ENCODE results near the gene CRY2. TPM values are rescaled to one million over a fixed set of nuclear protein-coding genes. Genes with fewer than 3 reads are reported as not detected.

CRY2 gene
- total RNA-seq, 1 donor = 19.6 TPM

DNA sequence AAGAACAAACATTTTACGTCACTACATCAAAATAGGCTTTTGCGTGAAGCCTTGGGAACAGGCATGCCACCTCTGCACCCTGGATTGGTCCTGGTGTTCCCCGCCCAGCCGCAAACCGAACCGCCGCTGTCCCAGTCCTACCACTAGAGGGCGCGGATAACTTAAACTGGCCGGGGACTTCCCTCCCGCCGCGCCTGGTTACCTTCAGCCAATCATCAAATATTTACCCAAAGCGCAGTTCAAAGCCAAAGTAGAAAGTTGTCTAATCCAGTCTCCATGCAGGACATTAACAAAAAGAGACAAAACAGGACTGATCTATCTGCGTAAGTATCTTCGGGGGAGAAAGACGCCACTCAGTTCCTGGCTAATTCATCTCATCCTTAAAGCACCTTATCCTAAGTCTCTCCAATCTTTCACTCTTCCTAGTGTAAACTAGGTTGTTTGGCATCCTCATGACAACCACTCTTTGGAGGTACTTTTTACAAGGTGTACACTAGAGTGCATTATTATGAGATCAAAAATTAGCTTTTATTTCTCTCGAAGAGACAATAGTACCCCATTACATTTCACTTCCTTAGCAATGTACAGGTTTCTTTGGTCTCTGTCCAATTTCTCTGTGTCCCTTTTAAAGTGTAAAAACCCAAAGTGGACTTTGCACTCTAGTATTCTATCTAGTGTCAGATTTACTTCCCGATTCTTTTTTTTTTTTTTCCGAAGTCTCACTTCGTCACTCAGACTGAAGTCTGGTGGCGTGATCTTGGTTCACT, 3.9 kb upstream of the CRY2 start:
- TF ChIP-seq, protein P1, sequence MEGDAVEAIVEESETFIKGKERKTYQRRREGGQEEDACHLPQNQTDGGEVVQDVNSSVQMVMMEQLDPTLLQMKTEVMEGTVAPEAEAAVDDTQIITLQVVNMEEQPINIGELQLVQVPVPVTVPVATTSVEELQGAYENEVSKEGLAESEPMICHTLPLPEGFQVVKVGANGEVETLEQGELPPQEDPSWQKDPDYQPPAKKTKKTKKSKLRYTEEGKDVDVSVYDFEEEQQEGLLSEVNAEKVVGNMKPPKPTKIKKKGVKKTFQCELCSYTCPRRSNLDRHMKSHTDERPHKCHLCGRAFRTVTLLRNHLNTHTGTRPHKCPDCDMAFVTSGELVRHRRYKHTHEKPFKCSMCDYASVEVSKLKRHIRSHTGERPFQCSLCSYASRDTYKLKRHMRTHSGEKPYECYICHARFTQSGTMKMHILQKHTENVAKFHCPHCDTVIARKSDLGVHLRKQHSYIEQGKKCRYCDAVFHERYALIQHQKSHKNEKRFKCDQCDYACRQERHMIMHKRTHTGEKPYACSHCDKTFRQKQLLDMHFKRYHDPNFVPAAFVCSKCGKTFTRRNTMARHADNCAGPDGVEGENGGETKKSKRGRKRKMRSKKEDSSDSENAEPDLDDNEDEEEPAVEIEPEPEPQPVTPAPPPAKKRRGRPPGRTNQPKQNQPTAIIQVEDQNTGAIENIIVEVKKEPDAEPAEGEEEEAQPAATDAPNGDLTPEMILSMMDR (IDR thresholded peaks at IDR 0.05; ENCODE audit: insufficient read depth, low read length) = peak; percentile 93
- no peak overlapping the region for H3K4me3 ChIP-seq (ENCODE audit: low read depth, low read length)
- DNase-seq (ENCODE audit: low read depth) = peak; percentile 84

DNA sequence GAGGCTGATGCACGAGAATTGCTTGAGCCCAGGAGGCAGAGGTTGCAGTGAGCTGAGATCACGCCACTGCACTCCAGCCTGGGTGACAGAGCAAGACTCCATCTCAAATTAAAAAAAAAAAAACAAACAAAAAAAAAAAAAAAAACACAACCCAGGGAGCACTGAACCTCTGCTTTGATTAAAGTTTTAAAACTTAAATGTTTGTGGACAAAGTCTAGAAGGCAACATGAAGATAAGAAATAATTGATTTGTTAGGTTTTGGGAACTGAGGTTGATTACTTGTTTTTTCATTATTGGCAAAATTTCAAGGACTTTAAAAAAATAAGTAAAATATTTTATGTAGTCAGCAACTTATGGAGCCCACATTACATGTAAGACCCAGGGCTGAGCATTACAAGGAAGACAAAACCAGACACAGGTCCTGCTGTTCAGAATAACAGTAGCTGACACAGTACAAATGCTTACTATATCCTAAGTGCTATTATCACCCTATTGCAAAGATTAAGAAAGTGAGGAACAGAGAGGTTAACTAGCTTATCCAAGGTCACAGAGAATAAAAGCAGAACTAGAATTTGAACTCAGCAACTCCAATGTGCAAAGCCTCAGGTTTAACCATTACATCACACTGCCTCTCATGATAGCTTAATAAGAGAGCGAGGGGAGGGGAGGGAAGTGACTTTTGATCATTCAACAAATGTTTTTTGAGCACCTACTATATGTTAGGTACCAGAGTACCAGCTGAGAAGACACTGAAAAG, 2.3 kb upstream of the CRY2 start:
- H3K4me3 ChIP-seq (ENCODE audit: low read depth, low read length) = no peak overlapping the region
- DNase-seq (ENCODE audit: low read depth) = no peak
- TF ChIP-seq, protein P1 (IDR thresholded peaks at IDR 0.05; ENCODE audit: insufficient read depth, low read length) = no peak

DNA sequence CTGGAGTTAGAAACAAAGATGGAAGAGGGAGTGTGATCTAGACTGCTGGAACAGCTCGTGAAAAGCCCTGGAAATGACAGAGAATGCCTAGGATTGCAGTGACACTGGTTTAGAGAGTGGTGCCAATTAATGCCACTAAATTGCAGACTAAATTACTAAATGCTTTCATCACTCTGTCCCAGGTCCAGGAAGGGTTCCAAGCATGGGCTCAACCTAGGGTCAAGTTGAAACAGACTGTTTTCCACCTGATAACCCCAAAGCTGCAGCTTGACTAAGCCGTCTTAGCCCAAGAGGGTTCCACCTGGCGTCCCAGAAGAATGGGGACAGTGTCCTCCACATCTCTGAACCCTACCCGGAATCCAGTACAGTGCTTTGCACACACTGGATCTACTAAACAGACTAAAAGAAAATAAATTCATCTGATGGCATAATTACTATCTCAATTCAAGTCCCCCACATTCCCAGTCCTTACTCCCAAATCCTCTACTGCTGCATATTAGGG, 1.1 kb upstream of the CRY2 start:
- no peak overlapping the region for H3K4me3 ChIP-seq (ENCODE audit: low read depth, low read length)
- TF ChIP-seq, protein P1 (IDR thresholded peaks at IDR 0.05; ENCODE audit: insufficient read depth, low read length) = no peak
- DNase-seq (ENCODE audit: low read depth) = no peak

DNA sequence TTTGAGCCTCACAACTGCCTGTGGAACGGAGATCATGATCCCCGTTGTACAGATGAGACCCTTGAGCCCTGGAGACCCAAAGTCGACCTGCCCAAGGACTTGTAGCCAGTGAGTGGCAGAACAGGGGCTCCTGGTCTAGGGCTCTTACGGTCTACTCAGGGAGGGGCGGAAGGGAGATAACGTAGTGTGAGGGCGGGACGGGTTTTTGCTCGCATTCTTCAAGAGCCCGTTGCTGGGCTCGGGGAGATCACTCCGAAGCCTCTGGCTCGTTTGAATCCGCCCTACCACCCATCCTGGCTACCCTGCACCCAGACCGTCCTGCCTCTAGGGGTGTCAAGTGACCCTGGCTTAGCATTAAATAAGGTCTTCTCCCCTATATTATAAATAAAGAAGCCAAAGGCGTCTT, 639 bp downstream of the CRY2 start:
- peak overlapping the region; percentile 90 for H3K4me3 ChIP-seq (ENCODE audit: low read depth, low read length)
- peak; percentile 77 for DNase-seq (ENCODE audit: low read depth)
- TF ChIP-seq, protein P1 (IDR thresholded peaks at IDR 0.05; ENCODE audit: insufficient read depth, low read length) = peak; percentile 42

DNA sequence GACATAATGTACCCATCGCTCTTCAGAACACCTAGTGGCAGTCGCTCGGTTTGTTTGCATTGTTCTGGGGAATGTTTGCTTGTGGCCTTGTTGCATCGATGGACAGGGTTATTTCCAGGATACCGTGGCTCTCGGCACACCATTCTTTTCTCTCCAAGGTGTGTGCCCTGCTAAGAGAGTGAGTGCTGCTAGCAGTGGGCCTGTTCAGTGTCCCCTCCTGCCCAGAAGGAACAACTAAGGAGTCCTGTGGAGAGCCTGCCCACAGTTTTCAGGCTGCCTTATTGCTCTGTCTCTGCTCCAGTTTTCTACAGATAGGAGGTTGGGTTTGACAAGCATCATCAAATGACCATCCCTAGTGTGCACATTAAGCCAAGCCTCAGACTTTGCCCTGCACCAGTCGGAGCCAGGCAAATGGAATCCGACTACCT, 1.4 kb downstream of the CRY2 start:
- no peak for DNase-seq (ENCODE audit: low read depth)
- peak overlapping the region; percentile 90 for H3K4me3 ChIP-seq (ENCODE audit: low read depth, low read length)
- TF ChIP-seq, protein P1 (IDR thresholded peaks at IDR 0.05; ENCODE audit: insufficient read depth, low read length) = no peak

DNA sequence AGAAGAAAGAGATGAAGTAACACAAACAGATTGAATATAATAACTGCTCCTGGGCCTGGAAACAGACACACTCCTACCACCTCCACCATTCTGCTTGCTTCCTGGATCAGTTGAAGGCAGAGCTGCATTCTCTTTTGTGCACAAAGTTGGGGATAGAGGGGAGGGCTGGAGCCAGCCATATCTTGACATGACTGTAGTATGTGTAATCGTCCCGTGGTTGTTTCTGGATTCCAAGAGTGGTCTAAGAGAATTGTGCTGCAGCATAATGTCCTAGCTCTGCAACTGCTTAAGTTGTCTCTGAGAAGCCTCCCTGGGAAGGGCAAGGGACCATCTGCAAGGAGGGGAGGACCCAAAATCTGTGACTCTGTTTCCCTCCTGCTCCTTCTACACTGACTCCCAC, 3.2 kb downstream of the CRY2 start:
- no peak overlapping the region for H3K4me3 ChIP-seq (ENCODE audit: low read depth, low read length)
- TF ChIP-seq, protein P1 (IDR thresholded peaks at IDR 0.05; ENCODE audit: insufficient read depth, low read length) = no peak
- peak; percentile 62 for DNase-seq (ENCODE audit: low read depth)

All from fibroblast of the aortic adventitia (primary cell).